ENCODE measurements around the gene COX5A.
"Not testable (repeated sequence)": the region's sequence is repeated elsewhere in the genome, so short reads cannot be mapped to it uniquely, and the experiment has no call there.

DNA sequence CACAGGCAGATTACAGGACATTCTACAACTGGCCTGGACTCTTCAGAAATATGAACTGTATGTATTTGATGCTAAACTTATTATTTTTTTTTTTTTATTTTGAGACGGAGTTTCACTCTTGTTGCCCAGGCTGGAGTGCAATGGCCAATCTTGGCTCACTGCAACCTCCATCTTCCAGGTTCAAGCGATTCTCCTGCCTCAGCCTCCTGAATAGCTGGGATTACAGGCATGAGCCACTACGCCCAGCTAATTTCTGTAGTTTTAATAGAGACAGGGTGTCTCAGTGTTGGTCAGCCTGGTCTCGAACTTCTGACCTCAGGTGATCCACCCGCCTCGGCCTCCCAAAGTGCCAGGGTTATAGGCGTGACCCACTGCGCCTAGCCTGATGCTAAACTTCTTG, 24.1 kb downstream of the COX5A start:
- TF ChIP-seq, protein P1, sequence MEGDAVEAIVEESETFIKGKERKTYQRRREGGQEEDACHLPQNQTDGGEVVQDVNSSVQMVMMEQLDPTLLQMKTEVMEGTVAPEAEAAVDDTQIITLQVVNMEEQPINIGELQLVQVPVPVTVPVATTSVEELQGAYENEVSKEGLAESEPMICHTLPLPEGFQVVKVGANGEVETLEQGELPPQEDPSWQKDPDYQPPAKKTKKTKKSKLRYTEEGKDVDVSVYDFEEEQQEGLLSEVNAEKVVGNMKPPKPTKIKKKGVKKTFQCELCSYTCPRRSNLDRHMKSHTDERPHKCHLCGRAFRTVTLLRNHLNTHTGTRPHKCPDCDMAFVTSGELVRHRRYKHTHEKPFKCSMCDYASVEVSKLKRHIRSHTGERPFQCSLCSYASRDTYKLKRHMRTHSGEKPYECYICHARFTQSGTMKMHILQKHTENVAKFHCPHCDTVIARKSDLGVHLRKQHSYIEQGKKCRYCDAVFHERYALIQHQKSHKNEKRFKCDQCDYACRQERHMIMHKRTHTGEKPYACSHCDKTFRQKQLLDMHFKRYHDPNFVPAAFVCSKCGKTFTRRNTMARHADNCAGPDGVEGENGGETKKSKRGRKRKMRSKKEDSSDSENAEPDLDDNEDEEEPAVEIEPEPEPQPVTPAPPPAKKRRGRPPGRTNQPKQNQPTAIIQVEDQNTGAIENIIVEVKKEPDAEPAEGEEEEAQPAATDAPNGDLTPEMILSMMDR (IDR thresholded peaks at IDR 0.05): not testable (repeated sequence)
- not testable (repeated sequence) for TF ChIP-seq EZH2 (IDR thresholded peaks at IDR 0.05; ENCODE audit: borderline replicate concordance, insufficient read depth, low read depth, low read length, poor library complexity, severe bottlenecking)
